ENCODE results near the gene SUSD1.

DNA sequence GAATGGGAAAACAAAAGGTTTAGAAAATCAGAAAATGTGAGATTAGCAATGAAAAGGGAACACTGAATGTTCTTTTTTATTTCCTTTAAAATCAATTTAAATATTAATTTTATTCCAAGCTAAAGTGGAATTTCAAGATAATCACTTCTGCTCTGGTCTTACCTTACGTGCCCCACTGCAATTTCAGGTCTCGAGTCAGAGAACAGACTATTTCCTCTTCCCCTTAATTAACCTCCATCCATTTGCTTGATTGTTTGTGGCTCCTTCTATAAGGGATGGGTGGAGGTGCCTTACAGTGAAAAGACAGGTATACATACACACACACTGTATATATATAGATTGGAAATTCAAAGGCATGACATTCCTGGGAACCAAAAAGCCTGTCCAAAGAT lies 137.1 kb downstream of the SUSD1 start:
- TF ChIP-seq IFI16 (CRISPR knock-in tag; IDR thresholded peaks at IDR 0.05) (no peak), RUNX1 (IDR thresholded peaks at IDR 0.05; ENCODE audit: low read depth) (no peak), MAFK (IDR thresholded peaks at IDR 0.05; ENCODE audit: low read length) (no peak), EZH2 (IDR thresholded peaks at IDR 0.05; ENCODE audit: borderline replicate concordance, low read depth, low read length) (no peak)

All from K562 (cell line).